Measurements from ENCODE around the gene CLSTN2.

The CLSTN2 gene

GRCh38 chr3:140527156-140527555 lies 592.2 kb downstream of the CLSTN2 start:
- in situ Hi-C loops (cut with HindIII; ENCODE audit: low sequenced_read_pairs), result no loop called here

DNA sequence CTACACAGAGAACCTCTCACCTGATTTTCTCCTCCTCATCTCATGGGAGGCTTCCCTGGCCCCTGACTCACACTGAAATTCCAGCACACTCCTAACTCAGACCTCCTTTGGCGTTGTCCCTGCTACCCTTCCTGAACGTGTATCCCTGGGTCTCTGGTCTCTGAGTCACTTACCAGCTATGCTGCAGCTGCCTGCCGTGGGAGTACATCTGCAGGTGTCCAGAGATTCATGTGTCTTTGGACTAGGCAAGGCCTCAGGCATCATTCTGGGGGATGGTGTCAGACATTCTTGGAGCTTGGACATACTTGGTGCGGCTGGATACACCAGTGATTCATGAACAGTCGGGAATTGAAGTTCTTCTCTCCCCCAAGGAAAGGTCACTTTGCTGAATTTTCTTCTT lies 594.1 kb downstream of the CLSTN2 start:
- in situ Hi-C loops (cut with HindIII; ENCODE audit: low sequenced_read_pairs), result no loop called here

GRCh38 chr3:140529558-140529957 lies 594.6 kb downstream of the CLSTN2 start:
- in situ Hi-C loops (cut with HindIII; ENCODE audit: low sequenced_read_pairs), result no loop called here

GRCh38 chr3:140530131-140530530 lies 595.1 kb downstream of the CLSTN2 start:
- in situ Hi-C loops (cut with HindIII; ENCODE audit: low sequenced_read_pairs), result no loop called here

DNA sequence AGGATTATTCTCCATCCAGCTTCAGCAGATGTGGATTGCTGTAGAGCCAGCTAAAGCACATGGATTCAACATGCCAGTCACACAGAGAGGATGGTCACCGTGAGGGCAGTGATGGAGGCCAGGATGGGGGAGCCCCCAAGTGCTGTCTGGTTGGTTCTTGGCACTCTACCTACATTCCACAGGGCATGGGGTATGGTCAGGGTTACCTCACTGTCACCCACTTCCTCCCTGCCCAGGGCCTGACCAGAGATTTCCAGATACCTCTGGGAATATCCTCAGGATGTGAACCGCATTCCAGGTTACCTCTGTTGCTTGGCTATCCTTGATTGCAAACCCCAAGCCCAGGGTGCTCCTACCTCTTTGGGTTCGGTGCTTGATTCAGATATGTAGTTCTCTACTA lies 595.6 kb downstream of the CLSTN2 start:
- in situ Hi-C loops (cut with HindIII; ENCODE audit: low sequenced_read_pairs), result no loop called here

- in situ Hi-C loops (cut with HindIII; ENCODE audit: low sequenced_read_pairs), result no loop called here
Measured at GRCh38 chr3:140532793-140533330, 597.9 kb downstream of the CLSTN2 start.

DNA sequence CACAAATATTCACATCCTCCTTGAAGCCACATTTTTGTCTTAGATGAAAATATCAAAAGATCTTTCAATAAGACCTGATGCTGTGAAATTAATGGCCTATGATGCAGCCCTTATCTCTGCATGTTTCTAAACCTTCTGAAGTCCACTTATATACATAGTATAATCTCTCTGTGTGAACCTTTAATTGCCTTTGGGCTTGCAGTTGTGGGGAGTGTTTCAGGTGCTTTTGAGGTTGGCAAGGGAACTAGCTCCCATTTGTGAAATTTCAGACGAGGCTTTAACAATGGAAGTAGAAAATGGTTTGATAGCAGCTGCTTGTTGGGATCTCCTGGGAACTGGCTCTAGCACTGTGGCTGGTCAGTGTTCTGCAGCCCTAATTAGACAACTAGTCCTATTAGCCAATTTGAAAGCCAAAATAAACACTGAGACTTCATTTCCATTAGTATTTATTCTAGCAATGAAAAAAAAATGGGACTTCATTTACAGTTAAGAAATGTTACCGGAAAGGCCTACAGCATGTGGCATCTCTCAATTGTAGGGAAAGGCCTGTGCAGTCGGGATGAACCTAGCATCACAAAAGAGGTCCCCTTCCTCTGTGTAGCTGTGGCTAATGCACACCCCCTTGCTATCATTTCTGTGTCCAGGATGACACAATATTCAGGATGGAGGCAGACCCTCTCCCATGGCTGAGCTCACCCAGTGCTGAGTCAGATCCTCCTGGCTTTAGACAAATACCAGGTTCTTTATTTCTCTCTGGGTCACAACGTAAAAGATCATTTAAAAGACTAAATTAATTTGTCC lies 602.1 kb downstream of the CLSTN2 start:
- in situ Hi-C loops (cut with HindIII; ENCODE audit: low sequenced_read_pairs), result no loop called here

GRCh38 chr3:140537727-140538082 lies 602.7 kb downstream of the CLSTN2 start:
- in situ Hi-C loops (cut with HindIII; ENCODE audit: low sequenced_read_pairs), result no loop called here

DNA sequence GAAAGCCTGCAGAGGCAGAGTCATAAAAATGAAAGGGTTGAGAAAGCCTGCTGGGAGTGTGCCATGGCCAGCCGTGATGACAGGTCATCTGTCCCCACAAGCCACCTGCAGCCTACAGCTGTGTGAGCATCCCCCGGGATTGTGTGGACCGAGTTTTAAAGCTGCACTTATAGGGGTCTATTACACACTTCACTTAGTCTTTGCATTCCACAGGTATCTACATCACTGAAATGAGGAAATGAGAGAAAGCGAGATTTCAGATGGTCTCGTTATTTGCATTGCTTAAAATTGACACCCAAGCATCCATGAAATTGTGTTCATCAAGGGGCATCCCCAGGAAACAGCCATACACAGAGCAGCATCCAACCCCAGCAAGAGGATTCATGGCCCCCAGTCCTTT lies 605.3 kb downstream of the CLSTN2 start:
- in situ Hi-C loops (cut with HindIII; ENCODE audit: low sequenced_read_pairs), result no loop called here

GRCh38 chr3:140541975-140542653 lies 607.1 kb downstream of the CLSTN2 start:
- in situ Hi-C loops (cut with HindIII; ENCODE audit: low sequenced_read_pairs), result no loop called here

DNA sequence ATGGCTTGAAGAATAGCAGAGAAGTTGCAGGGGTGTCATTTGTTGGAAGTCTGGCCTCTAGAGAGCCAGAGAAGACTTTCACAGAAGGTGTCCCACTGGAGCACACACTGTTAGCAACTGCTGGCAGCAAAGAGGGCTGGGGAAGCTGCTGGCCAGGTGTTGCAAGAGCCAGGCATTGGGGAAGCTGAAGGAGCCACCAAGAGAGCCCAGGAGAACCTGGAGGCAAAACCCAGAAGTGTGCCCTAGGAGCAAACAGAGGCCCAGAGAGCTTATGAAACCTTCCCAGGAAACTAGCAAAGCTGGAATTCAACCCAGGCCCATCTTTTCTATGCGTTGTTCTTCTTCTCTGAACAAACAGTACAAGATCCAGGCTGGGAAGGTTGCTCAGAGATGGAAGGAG lies 610.2 kb downstream of the CLSTN2 start:
- in situ Hi-C loops (cut with HindIII; ENCODE audit: low sequenced_read_pairs), result no loop called here

DNA sequence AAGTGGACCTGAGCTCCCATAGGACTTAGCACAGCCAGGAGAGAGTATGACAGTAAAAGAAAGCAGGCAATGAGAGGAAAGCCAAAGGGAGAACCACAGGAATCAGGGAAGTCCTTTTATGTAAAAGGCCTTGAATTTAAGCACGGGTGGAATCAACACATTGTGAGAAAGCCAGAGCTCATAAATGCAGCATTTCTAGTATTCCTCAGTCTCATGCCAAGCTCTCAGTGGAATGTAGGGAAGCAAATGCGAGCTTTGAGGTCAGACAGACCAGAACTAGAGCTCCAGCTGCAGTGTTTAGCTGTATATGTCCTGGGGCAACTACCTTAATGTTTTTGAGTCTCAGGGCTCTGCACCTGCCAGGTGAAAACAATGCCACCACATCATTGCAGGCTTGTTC lies 610.8 kb downstream of the CLSTN2 start:
- in situ Hi-C loops (cut with HindIII; ENCODE audit: low sequenced_read_pairs), result no loop called here

- in situ Hi-C loops (cut with HindIII; ENCODE audit: low sequenced_read_pairs), result no loop called here
Measured at GRCh38 chr3:140546649-140547048, 611.7 kb downstream of the CLSTN2 start.

GRCh38 chr3:140552403-140552802 lies 617.4 kb downstream of the CLSTN2 start:
- in situ Hi-C loops (cut with HindIII; ENCODE audit: low sequenced_read_pairs), result loop anchor here (5.0 kb wide), 1 partner anchor 65 kb away; no protein-coding TSS in a partner anchor

- in situ Hi-C loops (cut with HindIII; ENCODE audit: low sequenced_read_pairs), result loop anchor here (5.0 kb wide), 1 partner anchor 64 kb away; no protein-coding TSS in a partner anchor
Measured at GRCh38 chr3:140552898-140553297, 617.9 kb downstream of the CLSTN2 start.

DNA sequence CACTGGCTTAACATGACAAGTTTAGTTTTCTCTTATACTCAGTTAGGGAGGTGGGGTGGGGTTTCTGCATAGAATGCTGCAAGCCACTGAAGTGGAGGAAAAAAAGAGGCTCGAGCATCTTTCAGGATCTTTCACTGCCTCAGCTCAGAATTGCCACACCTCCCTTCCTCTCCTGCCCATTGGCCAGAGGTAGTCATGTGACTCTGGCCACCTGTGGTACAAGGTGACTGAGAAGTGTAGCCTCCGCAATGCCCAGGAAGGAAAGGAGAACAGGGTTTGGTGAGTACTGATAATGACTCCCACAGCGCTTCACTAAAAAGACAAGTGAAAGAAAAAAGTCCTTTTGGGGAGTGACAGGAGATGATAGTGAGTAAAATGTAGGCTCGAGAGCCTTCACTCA lies 618.6 kb downstream of the CLSTN2 start:
- in situ Hi-C loops (cut with HindIII; ENCODE audit: low sequenced_read_pairs), result loop anchor here (5.0 kb wide), 1 partner anchor 64 kb away; no protein-coding TSS in a partner anchor

GRCh38 chr3:140555666-140556065 lies 620.7 kb downstream of the CLSTN2 start:
- in situ Hi-C loops (cut with HindIII; ENCODE audit: low sequenced_read_pairs), result no loop called here

DNA sequence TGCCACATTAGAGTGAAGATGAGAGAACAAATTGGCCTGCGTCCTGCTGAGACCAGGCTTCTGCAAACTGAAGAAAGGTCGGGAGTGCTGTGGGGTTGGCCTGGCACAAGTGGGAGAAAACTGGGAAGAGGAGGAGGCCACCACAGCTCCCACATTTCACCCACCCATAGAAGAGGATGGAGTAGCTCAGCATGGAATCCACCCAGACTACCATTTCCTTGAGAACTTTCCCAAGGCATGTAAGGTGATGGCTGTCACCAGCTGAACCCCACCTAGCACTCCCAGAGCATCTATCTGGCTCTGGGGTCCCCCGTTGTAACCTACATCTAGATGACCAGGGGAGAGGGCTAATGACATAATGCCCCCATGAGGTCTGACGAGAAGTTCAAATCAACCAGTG lies 622.5 kb downstream of the CLSTN2 start:
- in situ Hi-C loops (cut with HindIII; ENCODE audit: low sequenced_read_pairs), result no loop called here

- in situ Hi-C loops (cut with HindIII; ENCODE audit: low sequenced_read_pairs), result no loop called here
Measured at GRCh38 chr3:140559546-140559945, 624.6 kb downstream of the CLSTN2 start.

- in situ Hi-C loops (cut with HindIII; ENCODE audit: low sequenced_read_pairs), result no loop called here
Measured at GRCh38 chr3:140563206-140563760, 628.3 kb downstream of the CLSTN2 start.

- in situ Hi-C loops (cut with HindIII; ENCODE audit: low sequenced_read_pairs), result no loop called here
Measured at GRCh38 chr3:140568131-140568530, 633.1 kb downstream of the CLSTN2 start.

Measured in DLD1 (cell line).